Muscle of leg (tissue), 11 donors: Measurements from ENCODE around the gene TRUB2. TPM values are rescaled to one million over a fixed set of nuclear protein-coding genes. Genes with fewer than 3 reads are reported as not detected.
"Not testable (repeated sequence)": the region's sequence is repeated elsewhere in the genome, so short reads cannot be mapped to it uniquely, and the experiment has no call there.

ENCODE experiments used
- DNase-seq: peaks from one replicate; pipeline ENCODE4 v3.0.0; 2013
- H3K27ac ChIP-seq: one replicate; pipeline ENCODE4 v1.5.1; 2013; ENCODE audit warnings: mild to moderate bottlenecking, low read length, control low read depth
- H3K27me3 ChIP-seq: one replicate; pipeline ENCODE4 v1.6.1; 2013; ENCODE audit warnings: low read length; ENCODE audit not compliant: control insufficient read depth, insufficient read depth
- H3K36me3 ChIP-seq: one replicate; pipeline ENCODE4 v1.6.1; 2013; ENCODE audit warnings: low read length; ENCODE audit not compliant: control insufficient read depth, insufficient read depth
- H3K4me1 ChIP-seq: one replicate; pipeline ENCODE4 v1.6.1; 2013; ENCODE audit warnings: low read length; ENCODE audit not compliant: control insufficient read depth, insufficient read depth
- H3K4me3 ChIP-seq: one replicate; pipeline ENCODE4 v1.5.1; 2013; ENCODE audit warnings: low read length, control low read depth
- H3K9me3 ChIP-seq: replicated peaks from 2 replicates; pipeline ENCODE4 v1.6.1; 2013; ENCODE audit warnings: low read depth, low read length; ENCODE audit not compliant: control insufficient read depth
- WGBS: methylation state at CpG from one replicate; pipeline ENCODE4 v1.1.5; 2013; ENCODE audit warnings: missing lambda C conversion rate; ENCODE audit not compliant: insufficient coverage; 5-methylcytosine and 5-hydroxymethylcytosine counted together
- polyA plus RNA-seq, 8 donors: library from polyadenylated mRNA; unstranded; fragments of 120-200 nt; gene quantifications; one replicate each; pipeline versions ENCODE4 v1.2.1 to v1.2.3, GENCODE V29; 2013; ENCODE audit warnings: inconsistent platforms in 1 of 8, low replicate concordance in 1 of 8; ENCODE audit not compliant: insufficient read length in 8 of 8, insufficient read depth in 1 of 8
- total RNA-seq: library from RNA; stranded (reverse); fragments of 120-200 nt; gene quantifications from one replicate; pipeline ENCODE4 v1.2.4, GENCODE V29; 2013

Gene TRUB2
- total and polyA plus RNA-seq, 9 donors: 20.0 to 25.3 (median 23.6) TPM

DNA sequence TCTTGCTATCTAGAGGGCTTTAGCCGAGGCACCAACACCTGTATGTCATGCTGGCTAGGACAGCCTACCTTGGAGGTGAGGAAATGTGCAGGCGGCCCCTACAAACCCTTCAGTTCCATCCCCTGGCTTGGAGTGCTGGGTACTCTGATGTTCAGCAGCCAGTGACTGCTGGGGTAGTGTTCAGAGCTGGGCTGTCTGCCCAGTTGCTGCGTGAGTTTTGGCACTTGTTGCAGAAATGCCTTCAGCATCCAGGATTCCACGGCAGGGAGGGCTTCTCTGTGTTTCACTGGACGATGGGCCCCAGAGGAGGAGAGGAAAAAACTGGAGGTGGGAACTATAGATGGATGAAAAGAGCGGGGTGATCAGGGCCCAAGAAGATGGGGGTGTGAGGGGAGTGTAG, 35.8 kb downstream of the TRUB2 start:
- DNase-seq: peak; percentile 79
- Histone ChIP-seq H3K36me3 (peaks cover 32% of the 10 kb centered on the region), H3K27me3 (no peaks in the 10 kb centered on the region), H3K27ac (no peak overlapping the region), H3K9me3 (no peaks in the 10 kb centered on the region), H3K4me3 (no peak overlapping the region), H3K4me1 (peaks cover 12% of the 10 kb centered on the region)
- 26% methylated on average over 4 of the region's 6 CpGs for WGBS

DNA sequence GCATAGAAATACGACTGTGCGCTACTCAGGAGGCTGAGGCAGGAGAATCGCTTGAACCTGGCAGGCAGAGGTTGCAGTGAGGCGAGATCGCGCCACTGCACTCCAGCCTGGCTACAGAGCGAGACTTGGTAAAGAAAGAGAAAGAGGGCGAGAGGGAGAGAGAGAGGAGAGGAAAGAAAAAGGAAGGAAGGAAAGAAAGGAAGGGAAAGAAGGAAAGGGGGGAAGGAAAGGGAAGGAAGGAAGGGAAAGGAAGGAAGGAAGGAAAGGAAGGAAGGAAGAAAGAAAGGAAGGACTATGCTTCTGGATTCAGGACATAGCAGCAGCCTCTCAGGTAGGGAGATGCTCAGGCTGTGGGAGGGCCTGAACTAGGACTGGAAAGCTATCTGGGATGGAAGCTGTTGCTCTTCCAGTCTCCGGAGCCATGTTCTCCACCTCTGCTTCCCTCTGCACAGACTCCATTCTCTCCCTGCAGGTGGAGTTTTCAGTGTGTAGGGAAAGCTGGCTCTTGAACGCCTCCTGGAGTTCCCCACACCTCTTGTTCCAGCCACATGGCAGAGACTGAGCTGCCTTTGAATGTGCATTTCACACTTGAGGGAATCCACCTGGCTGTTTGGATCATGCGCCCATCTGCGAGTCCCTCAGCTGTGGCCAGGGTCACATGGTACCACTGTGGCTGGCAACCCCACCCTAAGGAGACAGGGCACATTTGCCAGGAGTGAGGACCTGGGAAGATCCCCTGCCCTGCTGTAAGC, 37.0 kb downstream of the TRUB2 start:
- H3K4me3 ChIP-seq: no peak overlapping the region
- no peaks in the 10 kb centered on the region for H3K27me3 ChIP-seq
- peaks cover 12% of the 10 kb centered on the region for H3K4me1 ChIP-seq
- peaks cover 32% of the 10 kb centered on the region for H3K36me3 ChIP-seq
- DNase-seq: no peak
- H3K9me3 ChIP-seq: no peaks in the 10 kb centered on the region
- H3K27ac ChIP-seq: no peak overlapping the region
- WGBS: 91% methylated on average over 11 of the region's 12 CpGs

GRCh38 chr9:128282500-128282899, 39.7 kb downstream of the TRUB2 start:
- 96% methylated on average over 4 of the region's 6 CpGs for WGBS
- Histone ChIP-seq H3K27me3 (no peaks in the 10 kb centered on the region), H3K9me3 (no peaks in the 10 kb centered on the region), H3K27ac (no peak overlapping the region), H3K36me3 (peaks cover 16% of the 10 kb centered on the region), H3K4me3 (no peak overlapping the region), H3K4me1 (peaks cover 12% of the 10 kb centered on the region)
- no peak for DNase-seq

DNA sequence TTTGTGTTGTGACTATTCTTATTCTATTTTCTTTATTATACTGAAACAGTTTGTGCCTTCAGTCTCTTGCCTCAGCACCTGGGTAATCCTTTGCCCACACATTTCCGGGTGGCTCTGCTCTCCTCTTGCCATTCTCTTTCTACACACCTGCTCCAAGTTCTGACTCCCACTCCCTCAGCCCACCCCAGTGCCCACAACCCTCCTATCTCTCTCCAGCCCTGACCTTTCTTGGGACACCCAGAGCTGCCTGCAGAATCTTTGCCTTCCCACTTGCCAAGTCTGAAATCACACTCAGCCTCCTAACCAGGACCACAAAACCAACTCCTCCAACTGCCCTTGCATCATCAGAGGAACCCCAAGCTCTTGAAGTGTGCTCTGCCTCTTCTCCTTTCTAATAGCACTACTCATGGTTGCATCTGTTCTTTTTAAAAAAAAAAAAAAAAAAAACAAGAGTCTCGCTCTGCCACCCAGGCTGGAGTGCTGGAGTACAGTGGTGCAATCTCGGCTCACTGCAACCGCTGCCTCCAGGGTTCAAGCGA, 42.1 kb downstream of the TRUB2 start:
- DNase-seq: no peak
- WGBS: 94% methylated on average over 5 of the region's 5 CpGs

DNA sequence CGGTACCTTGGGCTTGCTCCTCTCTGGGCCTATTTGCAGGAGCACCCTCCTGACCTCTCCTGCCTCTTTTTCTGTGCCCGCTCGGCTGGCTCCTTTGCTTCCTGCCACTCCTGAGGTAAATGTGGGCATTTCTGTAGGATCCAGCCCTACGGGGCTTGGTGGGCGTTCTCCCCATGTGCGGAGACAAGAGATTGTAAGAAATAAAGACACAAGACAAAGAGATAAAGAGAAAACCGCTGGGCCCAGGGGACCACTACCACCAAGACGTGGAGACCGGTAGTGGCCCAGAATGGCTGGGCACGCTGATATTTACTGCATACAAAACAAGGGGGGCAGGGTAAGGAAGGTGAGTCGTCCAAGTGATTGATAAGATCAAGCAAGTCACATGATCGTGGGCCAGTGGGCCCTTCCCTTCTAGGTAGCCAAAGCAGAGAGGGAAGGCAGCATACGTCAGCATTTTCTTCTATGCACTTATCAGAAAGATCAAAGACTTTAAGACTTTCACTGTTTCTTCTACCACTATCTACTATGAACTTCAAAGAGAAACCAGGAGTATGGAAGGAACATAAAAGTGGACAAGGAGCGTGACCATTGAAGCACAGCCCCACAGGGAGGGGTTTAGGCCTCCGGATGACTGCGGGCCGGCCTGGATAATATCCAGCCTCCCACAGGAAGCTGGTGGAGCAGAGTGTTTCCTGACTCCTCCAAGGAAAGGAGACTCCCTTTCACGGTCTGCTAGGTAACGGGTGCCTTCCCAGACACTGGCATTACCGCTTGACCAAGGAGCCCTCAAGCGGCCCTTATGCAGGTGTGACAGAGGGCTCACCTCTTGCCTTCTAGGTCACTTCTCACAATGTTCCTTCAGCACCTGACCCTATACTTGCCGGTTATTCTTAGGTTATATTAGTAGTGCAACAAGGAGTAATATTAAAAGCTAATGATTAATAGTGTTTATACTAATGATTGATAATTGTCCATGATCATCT, 42.9 kb downstream of the TRUB2 start:
- H3K36me3 ChIP-seq, H3K9me3 ChIP-seq, H3K4me3 ChIP-seq, DNase-seq, H3K27me3 ChIP-seq, H3K27ac ChIP-seq: not testable (repeated sequence)
- WGBS: 73% methylated on average over 9 of the region's 22 CpGs
- peaks cover 14% of the 10 kb centered on the region for H3K4me1 ChIP-seq

More for the DNA sequence above, 42.1 kb downstream of the TRUB2 start:
- no peak overlapping the region for H3K27ac ChIP-seq
- H3K9me3 ChIP-seq: no peaks in the 10 kb centered on the region
- peaks cover 7% of the 10 kb centered on the region for H3K4me1 ChIP-seq
- no peak overlapping the region for H3K4me3 ChIP-seq
- peaks cover 1% of the 10 kb centered on the region for H3K36me3 ChIP-seq
- H3K27me3 ChIP-seq: no peaks in the 10 kb centered on the region

DNA sequence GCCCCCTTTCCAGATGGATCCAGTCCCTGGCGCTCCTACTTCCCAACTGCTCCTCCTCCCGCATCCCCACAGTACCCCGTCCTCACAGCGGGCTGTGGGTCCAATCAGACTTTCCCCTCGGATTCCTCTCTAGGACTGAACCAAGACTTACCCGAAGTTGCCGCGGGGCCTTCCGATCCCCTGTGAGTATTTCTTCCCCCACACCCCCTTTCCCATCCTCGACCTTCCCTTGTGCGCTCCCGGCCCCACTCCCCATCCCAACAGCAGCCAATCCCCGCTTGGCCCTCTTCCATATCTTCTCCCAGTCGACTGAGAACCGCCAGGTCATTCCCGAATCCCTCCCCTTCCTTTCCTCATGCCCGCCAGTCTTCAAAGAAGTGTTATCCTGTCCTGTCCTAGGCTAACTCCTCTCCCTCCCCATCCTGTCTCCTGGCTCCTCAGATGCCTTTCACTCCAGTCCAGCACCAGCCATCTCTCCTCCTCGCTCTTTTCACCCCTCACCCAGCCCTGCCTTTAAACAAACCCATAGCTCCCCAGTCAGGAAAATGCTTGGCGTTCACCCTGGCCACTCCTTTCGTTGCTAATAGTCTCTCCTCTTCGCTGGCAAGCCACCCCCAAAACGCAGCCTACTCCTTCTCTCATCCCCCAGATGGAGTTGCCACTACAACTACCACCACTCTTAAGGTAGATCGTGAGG, 45.5 kb downstream of the TRUB2 start:
- 5% methylated on average over 20 of the region's 23 CpGs for WGBS
- peaks cover 22% of the 10 kb centered on the region for H3K4me1 ChIP-seq

GRCh38 chr9:128276008-128276573, 46.2 kb downstream of the TRUB2 start, which contains the start of gene SWI5:
TSS of gene SWI5 (plus strand) at chr9:128276276.
- peak within 1 kb of the TSS; percentile 97 for H3K4me3 ChIP-seq
- H3K27me3 ChIP-seq: no peaks in the 10 kb centered on the region
- peak; percentile 99 for DNase-seq
- WGBS: under 1% methylated on average over 38 of the region's 38 CpGs
- H3K4me1 ChIP-seq: peaks cover 22% of the 10 kb centered on the region
- H3K27ac ChIP-seq: peak within 1 kb of the TSS; percentile 93
- peaks cover 26% of the 10 kb centered on the region for H3K36me3 ChIP-seq
- no peaks in the 10 kb centered on the region for H3K9me3 ChIP-seq

More for the DNA sequence above, 45.5 kb downstream of the TRUB2 start:
- peaks cover 19% of the 10 kb centered on the region for H3K36me3 ChIP-seq
- H3K27me3 ChIP-seq: no peaks in the 10 kb centered on the region
- DNase-seq: peak; percentile 80
- H3K27ac ChIP-seq: peak overlapping the region; percentile 93
- H3K4me3 ChIP-seq: peak overlapping the region; percentile 77
- H3K9me3 ChIP-seq: no peaks in the 10 kb centered on the region

DNA sequence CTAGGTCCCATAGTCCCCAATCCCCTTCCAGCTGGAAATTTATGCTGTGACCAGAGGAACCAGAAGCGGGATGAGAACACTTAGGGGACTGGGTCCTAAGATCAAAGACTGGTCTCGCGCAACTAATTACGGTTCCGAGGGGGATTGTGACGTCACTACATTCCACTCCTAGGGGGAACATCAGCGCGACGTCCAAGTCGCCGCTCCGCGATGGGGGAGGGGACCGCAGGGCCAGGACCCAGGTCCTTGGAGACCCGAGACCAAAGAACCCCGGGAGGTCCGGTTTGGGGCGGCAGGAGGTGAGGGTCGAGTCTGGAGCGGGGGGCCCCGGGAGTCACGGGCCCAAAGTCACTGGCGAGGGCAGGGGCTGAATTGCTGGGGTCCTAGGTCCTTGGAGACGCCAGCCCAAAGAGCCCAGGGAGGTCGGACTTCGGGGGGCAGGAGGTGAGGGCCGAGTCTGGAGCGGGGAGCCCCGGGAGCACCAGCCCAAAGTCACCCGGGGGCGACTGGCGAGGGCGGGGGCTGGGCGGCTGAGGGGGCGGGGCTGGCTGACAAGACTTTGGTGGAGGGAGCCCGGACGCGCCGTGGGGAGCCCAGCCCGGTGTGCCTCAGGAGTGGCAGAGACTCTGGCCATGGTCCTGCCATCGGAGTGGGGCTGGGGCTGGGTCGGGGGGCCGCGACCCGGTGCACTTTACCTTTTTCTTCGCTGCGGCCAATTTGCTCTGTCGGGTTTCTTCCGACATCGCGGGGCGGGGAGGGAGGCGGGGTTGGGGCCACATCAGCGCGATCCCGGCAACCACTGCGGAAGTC, 46.8 kb downstream of the TRUB2 start, which contains the start of gene GOLGA2:
Gene GOLGA2, minus strand, starts transcription at position 810 of the 810 bp plus-strand sequence. Its CDS starts 31 bp downstream, at position 779.
- under 1% methylated on average over 53 of the region's 57 CpGs for WGBS
- peak; percentile 65 for DNase-seq

GRCh38 chr9:128274245-128274644, 48.0 kb downstream of the TRUB2 start:
- no peaks in the 10 kb centered on the region for H3K9me3 ChIP-seq
- peaks cover 38% of the 10 kb centered on the region for H3K36me3 ChIP-seq
- 60% methylated on average over 3 of the region's 8 CpGs for WGBS
- H3K27ac ChIP-seq: no peak overlapping the region
- no peak overlapping the region for H3K4me3 ChIP-seq
- peaks cover 22% of the 10 kb centered on the region for H3K4me1 ChIP-seq
- H3K27me3 ChIP-seq: no peaks in the 10 kb centered on the region
- no peak for DNase-seq

More for the DNA sequence above, 46.8 kb downstream of the TRUB2 start, which contains the start of gene GOLGA2:
- Histone ChIP-seq H3K36me3 (peaks cover 30% of the 10 kb centered on the region), H3K4me1 (peaks cover 22% of the 10 kb centered on the region), H3K27me3 (no peaks in the 10 kb centered on the region), H3K27ac (peak within 1 kb of the TSS; percentile 93), H3K9me3 (no peaks in the 10 kb centered on the region), H3K4me3 (peak within 1 kb of the TSS; percentile 97)
